Measurements from ENCODE around the gene CES3.

CES3 gene

DNA sequence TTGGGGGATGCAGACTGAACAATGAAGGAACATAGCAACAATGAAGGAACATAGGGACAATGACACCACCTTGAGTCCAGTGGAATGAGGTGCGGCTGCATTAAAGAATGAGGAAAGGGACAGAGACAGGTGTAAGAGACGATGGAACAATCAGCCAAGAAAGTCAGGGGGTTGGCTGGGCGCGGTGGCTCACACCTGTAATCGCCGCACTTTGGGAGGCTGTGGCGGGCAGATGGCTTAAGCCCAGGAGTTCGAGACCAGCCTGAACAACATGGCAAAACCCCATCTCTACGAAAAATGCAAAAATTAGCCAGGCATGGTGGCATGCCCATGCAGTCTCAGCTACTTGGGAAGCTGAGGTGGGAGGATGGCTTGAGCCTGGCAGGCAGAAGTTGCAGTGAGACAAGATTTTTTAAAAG lies 54.3 kb downstream of the CES3 start:
- no peak overlapping the region for H3K4me3 ChIP-seq (replicated peaks in 1 of 2; ENCODE audit: low read depth in 2 of 2, low read length in 2 of 2)
- TF ChIP-seq, protein P1, sequence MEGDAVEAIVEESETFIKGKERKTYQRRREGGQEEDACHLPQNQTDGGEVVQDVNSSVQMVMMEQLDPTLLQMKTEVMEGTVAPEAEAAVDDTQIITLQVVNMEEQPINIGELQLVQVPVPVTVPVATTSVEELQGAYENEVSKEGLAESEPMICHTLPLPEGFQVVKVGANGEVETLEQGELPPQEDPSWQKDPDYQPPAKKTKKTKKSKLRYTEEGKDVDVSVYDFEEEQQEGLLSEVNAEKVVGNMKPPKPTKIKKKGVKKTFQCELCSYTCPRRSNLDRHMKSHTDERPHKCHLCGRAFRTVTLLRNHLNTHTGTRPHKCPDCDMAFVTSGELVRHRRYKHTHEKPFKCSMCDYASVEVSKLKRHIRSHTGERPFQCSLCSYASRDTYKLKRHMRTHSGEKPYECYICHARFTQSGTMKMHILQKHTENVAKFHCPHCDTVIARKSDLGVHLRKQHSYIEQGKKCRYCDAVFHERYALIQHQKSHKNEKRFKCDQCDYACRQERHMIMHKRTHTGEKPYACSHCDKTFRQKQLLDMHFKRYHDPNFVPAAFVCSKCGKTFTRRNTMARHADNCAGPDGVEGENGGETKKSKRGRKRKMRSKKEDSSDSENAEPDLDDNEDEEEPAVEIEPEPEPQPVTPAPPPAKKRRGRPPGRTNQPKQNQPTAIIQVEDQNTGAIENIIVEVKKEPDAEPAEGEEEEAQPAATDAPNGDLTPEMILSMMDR (IDR thresholded peaks at IDR 0.05; ENCODE audit: low read depth, low read length), result no peak
- no peak for DNase-seq (ENCODE audit: low read depth in 2 of 2)

DNA sequence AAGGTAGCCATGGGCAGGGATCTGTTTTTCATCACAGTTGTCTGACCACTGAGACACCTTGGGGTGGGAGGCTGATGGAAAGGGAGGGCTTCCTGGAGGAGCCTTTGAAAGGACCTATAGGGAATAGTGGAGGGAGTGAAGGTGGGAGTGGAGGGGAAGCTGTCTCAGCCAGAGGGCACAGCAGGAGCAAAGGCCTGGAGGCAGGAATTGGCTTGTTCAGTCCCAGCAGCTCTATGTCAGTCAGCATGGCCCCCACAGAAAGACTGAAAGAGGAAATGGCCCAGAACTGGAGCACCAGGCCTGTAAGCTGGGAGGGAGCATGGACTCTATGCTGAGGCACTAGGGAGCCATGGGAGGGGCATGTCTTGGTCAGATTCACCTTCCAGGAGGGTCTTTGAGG lies 55.1 kb downstream of the CES3 start:
- DNase-seq (ENCODE audit: low read depth in 2 of 2), result no peak
- H3K4me3 ChIP-seq (replicated peaks in 1 of 2; ENCODE audit: low read depth in 2 of 2, low read length in 2 of 2), result no peak overlapping the region
- TF ChIP-seq, protein P1 (IDR thresholded peaks at IDR 0.05; ENCODE audit: low read depth, low read length), result no peak

DNA sequence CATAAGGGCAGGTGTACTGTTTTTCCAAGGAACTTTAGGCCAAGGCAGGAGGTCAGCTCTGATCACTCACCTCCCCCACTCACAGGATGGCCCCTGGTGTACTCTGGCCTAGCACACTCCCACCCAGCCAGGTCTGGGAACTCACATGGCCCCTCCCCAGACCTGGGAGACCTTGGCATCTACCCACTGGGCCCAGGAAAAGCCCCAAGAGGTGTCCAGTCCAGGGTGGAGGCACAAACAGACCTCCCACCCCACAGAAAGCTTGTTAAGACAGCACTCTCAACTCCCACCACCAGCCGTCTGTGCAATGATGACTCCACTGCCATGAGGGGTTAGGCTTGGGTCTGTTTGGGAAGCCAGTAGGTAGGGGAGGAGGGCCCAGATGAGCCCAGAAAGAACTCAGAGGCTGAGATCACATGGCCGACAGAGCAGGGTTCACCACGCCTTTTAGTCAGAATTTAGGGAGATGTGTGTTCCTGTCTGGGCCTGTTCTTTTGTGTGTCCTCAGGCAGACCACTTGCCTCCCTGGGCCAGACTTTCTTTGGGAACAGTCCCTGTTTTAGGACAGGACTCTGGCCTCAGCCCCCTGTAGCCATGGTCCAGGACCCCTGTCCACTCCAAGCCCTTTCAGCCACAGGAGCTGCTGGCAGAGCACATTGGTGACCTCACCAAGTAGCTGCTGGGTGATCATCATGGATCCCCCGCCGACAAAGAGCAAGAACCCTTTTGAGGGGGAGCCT lies 55.8 kb downstream of the CES3 start:
- no peak overlapping the region for H3K4me3 ChIP-seq (replicated peaks in 1 of 2; ENCODE audit: low read depth in 2 of 2, low read length in 2 of 2)
- TF ChIP-seq, protein P1 (IDR thresholded peaks at IDR 0.05; ENCODE audit: low read depth, low read length), result no peak
- DNase-seq (ENCODE audit: low read depth in 2 of 2), result no peak

DNA sequence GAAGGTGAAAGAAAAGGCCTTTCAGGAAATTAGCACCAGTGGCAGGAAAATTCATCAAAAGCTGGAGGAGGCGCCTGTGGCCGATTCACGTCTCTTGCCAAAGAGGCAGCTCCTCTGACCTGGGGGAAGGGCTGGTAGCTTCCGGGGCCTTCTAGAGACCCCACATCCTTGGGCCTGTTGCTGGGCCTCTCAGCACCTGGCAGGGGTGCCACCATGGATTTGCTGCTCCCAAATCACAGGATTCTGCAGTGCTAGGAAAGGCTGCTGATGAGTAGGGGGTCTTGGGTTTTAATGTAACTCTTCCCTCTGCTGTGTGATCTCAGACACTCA lies 56.3 kb downstream of the CES3 start:
- DNase-seq (ENCODE audit: low read depth in 2 of 2), result no peak
- H3K4me3 ChIP-seq (replicated peaks in 1 of 2; ENCODE audit: low read depth in 2 of 2, low read length in 2 of 2), result no peak overlapping the region
- TF ChIP-seq, protein P1 (IDR thresholded peaks at IDR 0.05; ENCODE audit: low read depth, low read length), result no peak

DNA sequence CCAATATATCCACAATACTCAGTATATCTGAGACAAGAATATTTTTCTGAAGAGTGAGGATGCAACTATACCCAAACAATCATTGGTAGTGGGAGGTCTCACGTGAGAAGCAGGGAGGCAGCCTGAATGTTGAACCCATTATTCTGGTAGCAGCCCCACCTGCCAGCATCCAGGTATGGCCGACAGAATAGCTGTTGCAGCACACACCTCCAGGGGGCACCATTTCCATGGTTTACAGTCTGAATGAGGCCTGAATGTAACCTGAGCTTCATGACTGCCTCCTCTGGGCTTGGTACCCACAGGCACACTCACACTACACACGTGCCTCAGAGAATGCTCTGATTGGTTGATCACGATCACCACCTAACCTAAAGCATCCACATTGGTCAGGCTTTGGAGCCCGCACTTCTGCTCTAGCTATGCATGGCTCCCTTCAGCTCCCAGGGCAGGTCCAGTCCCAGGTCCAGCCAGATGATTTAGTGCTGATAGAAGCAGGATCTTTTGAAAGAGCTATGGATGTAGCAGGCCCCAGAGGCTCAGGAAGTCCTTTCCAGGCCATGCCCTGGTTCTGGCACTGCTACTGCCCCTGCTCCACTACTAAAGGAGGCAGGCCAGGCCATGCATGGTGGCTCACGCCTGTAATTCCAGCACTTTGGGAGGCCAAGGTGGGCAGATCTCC lies 56.9 kb downstream of the CES3 start:
- DNase-seq (ENCODE audit: low read depth in 2 of 2), result peak; percentile 89 to 95
- no peak overlapping the region for H3K4me3 ChIP-seq (replicated peaks in 1 of 2; ENCODE audit: low read depth in 2 of 2, low read length in 2 of 2)
- TF ChIP-seq, protein P1 (IDR thresholded peaks at IDR 0.05; ENCODE audit: low read depth, low read length), result peak; percentile 80

DNA sequence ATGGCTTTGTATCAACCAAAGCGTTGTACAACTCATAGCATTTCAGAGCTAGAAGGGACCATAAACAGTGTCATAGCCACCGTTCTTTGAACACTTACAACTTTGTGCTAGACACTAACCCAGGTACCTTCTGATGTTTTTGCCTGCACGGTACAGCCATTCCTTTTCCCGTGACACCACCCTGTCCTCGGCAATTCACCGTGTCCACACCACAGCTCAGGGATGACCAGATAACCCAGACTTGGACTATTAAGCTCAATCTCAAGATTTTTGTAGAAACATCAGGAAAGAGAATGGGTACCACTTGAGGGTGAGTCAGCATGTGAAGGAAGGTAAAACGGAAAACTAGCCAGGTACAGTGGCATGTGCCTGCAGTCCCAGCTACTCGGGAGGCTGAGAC lies 58.1 kb downstream of the CES3 start:
- no peak for DNase-seq (ENCODE audit: low read depth in 2 of 2)
- no peak overlapping the region for H3K4me3 ChIP-seq (replicated peaks in 1 of 2; ENCODE audit: low read depth in 2 of 2, low read length in 2 of 2)
- TF ChIP-seq, protein P1 (IDR thresholded peaks at IDR 0.05; ENCODE audit: low read depth, low read length), result no peak
